Endothelial cell of umbilical vein (primary cell): Measurements from ENCODE around the gene MYH14. TPM values are rescaled to one million over a fixed set of nuclear protein-coding genes. Genes with fewer than 3 reads are reported as not detected.
"Not testable (repeated sequence)": the region's sequence is repeated elsewhere in the genome, so short reads cannot be mapped to it uniquely, and the experiment has no call there.

Experiments used
- BruUV-seq: library from RNA; stranded (reverse); fragments of 400-500 nt; replicated peaks from 2 replicates; lab custom pipeline; 2021; lab: Mats Ljungman, UMichigan
- CTCF ChIA-PET: fragments of 300-600, 350-600 bp; sonication (Branson Sonifier 250); formaldehyde crosslinking; loops from one replicate; lab custom pipeline; 2021; ENCODE audit warnings: antibody characterized with exemption, inconsistent platforms; lab: Charles Lee
- POLR2A ChIA-PET: fragments of 300-600, 350-600 bp; sonication (Branson Sonifier 250); formaldehyde crosslinking; loops from one replicate; lab custom pipeline; 2021; ENCODE audit warnings: antibody characterized with exemption, inconsistent platforms; lab: Charles Lee
- DNase-seq: peaks from one replicate; pipeline ENCODE4 v3.0.0-alpha.2; 2011; ENCODE audit warnings: low read depth, low spot score
- FAIRE-seq: peaks from 2 replicates; lab custom pipeline; 2011; peaks lifted over from hg19 to GRCh38; lab: Jason Lieb, UNC
- H2AFZ ChIP-seq: 2 replicates; pipeline ENCODE4 v1.6.0; 2012; ENCODE audit warnings: low read depth, low read length, control low read depth, inconsistent platforms
- H3K27ac ChIP-seq: 2 replicates; pipeline ENCODE4 v1.5.1; 2011; ENCODE audit warnings: low read depth, mild to moderate bottlenecking, control low read depth, low read length, moderate library complexity; ENCODE audit not compliant: insufficient read depth
- H3K27me3 ChIP-seq, 2 experiments: 2 replicates each; pipeline versions ENCODE4 v1.6.0 to v1.6.1; 2011; ENCODE audit warnings: low read length in 2 of 2, mixed read lengths in 1 of 2; ENCODE audit not compliant: control insufficient read depth in 2 of 2, insufficient read depth in 2 of 2
- H3K36me3 ChIP-seq, 2 experiments: 2 replicates in 1 of 2; 3 replicates in 1 of 2; pipeline ENCODE4 v1.5.1; 2011; ENCODE audit warnings: low read length in 2 of 2, mild to moderate bottlenecking in 1 of 2, moderate library complexity in 1 of 2; ENCODE audit not compliant: control insufficient read depth in 2 of 2, insufficient read depth in 2 of 2; ENCODE audit errors: extremely low read depth in 1 of 2
- H3K4me1 ChIP-seq: 3 replicates; pipeline ENCODE4 v1.5.1; 2011; ENCODE audit warnings: mild to moderate bottlenecking, low read length; ENCODE audit not compliant: control insufficient read depth, insufficient read depth; ENCODE audit errors: extremely low read depth
- H3K4me2 ChIP-seq: 2 replicates; pipeline ENCODE4 v1.6.1; 2011; ENCODE audit warnings: low read length, control low read depth, mixed read lengths; ENCODE audit not compliant: insufficient read depth
- H3K4me3 ChIP-seq, 3 experiments: fragments of 200-600 bp in 1 of 3; sonication (generic), shearing (Covaris generic) in 1 of 3; replicated peaks in 1 of 3; 2 replicates each; pipeline ENCODE4 v1.5.1; 2011 to 2016; ENCODE audit warnings: control low read depth in 3 of 3, low read length in 3 of 3, mild to moderate bottlenecking in 2 of 3, inconsistent platforms in 1 of 3, low read depth in 1 of 3, moderate library complexity in 1 of 3; ENCODE audit not compliant: insufficient read depth in 1 of 3
- H3K79me2 ChIP-seq: 2 replicates; pipeline ENCODE4 v1.6.0; 2012; ENCODE audit warnings: low read length, inconsistent platforms; ENCODE audit not compliant: control insufficient read depth, insufficient read depth
- H3K9ac ChIP-seq: replicated peaks from 2 replicates; pipeline ENCODE3; 2011; ENCODE audit warnings: low read length, control low read depth; ENCODE audit not compliant: insufficient read depth; ENCODE audit errors: extremely low read depth
- H3K9me1 ChIP-seq: replicated peaks from 3 replicates; pipeline ENCODE4 v1.6.0; 2011; ENCODE audit warnings: mild to moderate bottlenecking, low read length; ENCODE audit not compliant: control insufficient read depth, insufficient read depth; ENCODE audit errors: extremely low read depth
- H3K9me3 ChIP-seq: replicated peaks from 2 replicates; pipeline ENCODE4 v1.5.1; 2012; ENCODE audit warnings: low read length, inconsistent platforms; ENCODE audit not compliant: control insufficient read depth, insufficient read depth
- H4K20me1 ChIP-seq: replicated peaks from 2 replicates; pipeline ENCODE3; 2011; ENCODE audit warnings: mild to moderate bottlenecking, low read length; ENCODE audit not compliant: control insufficient read depth, insufficient read depth; ENCODE audit errors: extremely low read depth
- CTCF ChIP-seq, 2 donors: IDR thresholded peaks; 1 replicate in 1 of 2; 2 replicates in 1 of 2; pipeline ENCODE4 v1.5.1; 2011; ENCODE audit warnings: low read length in 2 of 2, mild to moderate bottlenecking in 2 of 2, moderate library complexity in 2 of 2, control low read depth in 1 of 2, inconsistent platforms in 1 of 2, low read depth in 1 of 2; ENCODE audit not compliant: insufficient read depth in 1 of 2; ENCODE audit errors: extremely low read depth in 1 of 2
- EZH2 ChIP-seq: IDR thresholded peaks from 2 replicates; pipeline ENCODE4 v1.6.1; 2012; ENCODE audit warnings: borderline replicate concordance, low read depth, mild to moderate bottlenecking, moderate library complexity, low read length, inconsistent platforms; ENCODE audit not compliant: severe bottlenecking
- FOS ChIP-seq: IDR thresholded peaks from 2 replicates; pipeline ENCODE4 v1.6.1; 2011; ENCODE audit warnings: mild to moderate bottlenecking, low read length, moderate library complexity, borderline replicate concordance; ENCODE audit not compliant: insufficient read depth
- GATA2 ChIP-seq: IDR thresholded peaks from 2 replicates; pipeline ENCODE4 v1.7.0; 2011; ENCODE audit warnings: low read depth, mild to moderate bottlenecking, moderate library complexity, mixed read lengths, low read length; ENCODE audit not compliant: insufficient read length, insufficient read depth
- JUN ChIP-seq: IDR thresholded peaks from 2 replicates; pipeline ENCODE4 v1.6.1; 2011; ENCODE audit warnings: borderline replicate concordance, low read depth; ENCODE audit not compliant: insufficient read length, insufficient read depth
- MAX ChIP-seq: IDR thresholded peaks from 2 replicates; pipeline ENCODE4 v1.6.1; 2011; ENCODE audit not compliant: insufficient read depth, insufficient read length
- MYC ChIP-seq: IDR thresholded peaks from one replicate; pipeline ENCODE4 v1.6.1; 2011; ENCODE audit warnings: mild to moderate bottlenecking, low read depth, low read length
- POLR2A ChIP-seq: IDR thresholded peaks from 2 replicates; pipeline ENCODE4 v1.6.1; 2012; ENCODE audit warnings: low read depth, mild to moderate bottlenecking, control low read depth, low read length
- POLR2AphosphoS5 ChIP-seq: IDR thresholded peaks from 2 replicates; pipeline ENCODE4 v1.6.1; 2012; ENCODE audit warnings: low read depth, mild to moderate bottlenecking, control low read depth, low read length, moderate library complexity; ENCODE audit not compliant: insufficient read depth
- dilution Hi-C: fragments of 300-500 bp; cut with MboI; formaldehyde crosslinking; loops from one replicate; pipeline ENCODE4 v1.15.0; 2019; ENCODE audit warnings: low sequenced_read_pairs; ENCODE audit not compliant: extremely low pct_ligation_motif_present
- intact Hi-C: fragments of 100-400 bp; cut with micrococcal nuclease; formaldehyde crosslinking; loops from one replicate; pipeline ENCODE4 v1.10.0; 2022
- polyA plus RNA-seq, 4 experiments: library from polyadenylated mRNA; depleted of rRNA in 3 of 4; stranded (reverse) in 3 of 4; unstranded in 1 of 4; fragments of >200 nt; gene quantifications; 2 replicates each; pipeline versions ENCODE4 v1.2.1 to v1.2.3, GENCODE V29; 2011 to 2012; ENCODE audit warnings: missing spikeins in 1 of 4
- total RNA-seq: library from RNA; stranded (reverse); gene quantifications from 2 replicates; pipeline ENCODE4 v1.2.3, GENCODE V29; 2021

The MYH14 gene
- total and polyA plus RNA-seq, 2 donors (not counting 3 experiments of a cell fraction or from before 2014, with no cell fraction given) = 0.13 TPM; not detected in 1

- POLR2A ChIA-PET = no interaction called here
- TF ChIP-seq FOS (no peak), MYC (no peak), GATA2 (no peak), CTCF (IDR thresholded peaks at IDR 0.05; ENCODE audit: extremely low read depth in 1 of 2, insufficient read depth in 1 of 2, low read depth in 1 of 2, low read length in 2 of 2) (no peak), JUN (no peak), POLR2A (no peak), POLR2AphosphoS5 (no peak), MAX (no peak), EZH2 (no peak)
These were observed 23.1 kb downstream of the MYH14 start for GRCh38 chr19:50226536-50226935.

GRCh38 chr19:50228153-50228552, 24.7 kb downstream of the MYH14 start:
- H3K27me3 ChIP-seq, H4K20me1 ChIP-seq, POLR2A ChIA-PET, H3K9me3 ChIP-seq, DNase-seq, intact Hi-C loops, H3K4me2 ChIP-seq, H3K79me2 ChIP-seq, BruUV-seq, CTCF ChIA-PET, H3K9ac ChIP-seq, FAIRE-seq, H3K4me3 ChIP-seq, H3K36me3 ChIP-seq, H3K9me1 ChIP-seq, H3K27ac ChIP-seq, H3K4me1 ChIP-seq, dilution Hi-C loops, H2AFZ ChIP-seq: not testable (repeated sequence)

More at GRCh38 chr19:50226536-50226935, 23.1 kb downstream of the MYH14 start:
- H3K36me3 ChIP-seq = no peaks in the 10 kb centered on the region
- no peak for FAIRE-seq
- H3K27me3 ChIP-seq = no peaks in the 10 kb centered on the region
- intact Hi-C loops (no loop called here), dilution Hi-C loops (no loop called here)
- H4K20me1 ChIP-seq = no peaks in the 10 kb centered on the region
- BruUV-seq = no TSS peak
- no peak overlapping the region for H3K27ac ChIP-seq
- no peaks in the 10 kb centered on the region for H3K79me2 ChIP-seq
- H3K4me1 ChIP-seq = no peaks in the 10 kb centered on the region
- no peak overlapping the region for H3K9ac ChIP-seq
- no peaks in the 10 kb centered on the region for H3K9me3 ChIP-seq
- no peak overlapping the region for H3K4me2 ChIP-seq
- no peak overlapping the region for H3K4me3 ChIP-seq
- DNase-seq = no peak
- CTCF ChIA-PET = no interaction called here
- no peaks in the 10 kb centered on the region for H3K9me1 ChIP-seq
- H2AFZ ChIP-seq = no peak overlapping the region
